Gastroesophageal sphincter (tissue), 3 donors: ENCODE measurements around the gene ACKR3.

Experiments
- EP300 ChIP-seq: sonication (generic); formaldehyde crosslinking; IDR thresholded peaks from one replicate; pipeline ENCODE4 v1.6.1; 2017; ENCODE audit warnings: antibody characterized with exemption, mild to moderate bottlenecking
- POLR2A ChIP-seq, 2 donors: fragments of 450-650 bp; IDR thresholded peaks; one replicate each; pipeline ENCODE4 v1.6.1; 2017; ENCODE audit warnings: antibody characterized with exemption in 2 of 2, mild to moderate bottlenecking in 2 of 2, moderate library complexity in 1 of 2
- POLR2AphosphoS5 ChIP-seq: sonication (generic); formaldehyde crosslinking; IDR thresholded peaks from one replicate; pipeline ENCODE4 v1.6.1; 2017; ENCODE audit warnings: antibody characterized with exemption
- TF ChIP-seq, protein P1 (sequence below), 4 experiments: fragments of 200-600 bp in 2 of 4; fragments of 450-650 bp in 2 of 4; sonication (generic) in 1 of 4; IDR thresholded peaks; one replicate each; pipeline ENCODE4 v1.5.1; 2017 to 2019; ENCODE audit warnings: antibody characterized with exemption in 4 of 4, mild to moderate bottlenecking in 2 of 4, moderate library complexity in 2 of 4

DNA sequence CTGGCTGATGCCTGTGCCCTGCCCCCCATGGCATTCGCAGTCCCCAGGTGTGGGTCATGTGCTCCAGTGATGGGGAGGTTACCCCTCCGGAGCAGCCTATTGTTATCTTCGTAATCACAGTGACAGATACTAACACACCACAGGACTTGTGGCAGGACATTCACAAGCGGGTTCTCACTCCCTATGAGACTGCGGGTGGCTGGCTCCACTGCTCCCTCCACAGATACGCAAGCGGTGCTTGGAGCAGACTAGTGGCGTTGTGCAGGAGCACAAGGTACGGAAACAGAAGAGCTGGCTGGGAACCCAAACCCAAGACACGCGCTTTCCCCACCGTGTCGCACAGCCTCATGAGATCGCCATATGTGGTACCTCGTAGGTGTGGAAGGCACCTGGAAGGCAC lies 52.2 kb downstream of the ACKR3 start:
- TF ChIP-seq, protein P1, sequence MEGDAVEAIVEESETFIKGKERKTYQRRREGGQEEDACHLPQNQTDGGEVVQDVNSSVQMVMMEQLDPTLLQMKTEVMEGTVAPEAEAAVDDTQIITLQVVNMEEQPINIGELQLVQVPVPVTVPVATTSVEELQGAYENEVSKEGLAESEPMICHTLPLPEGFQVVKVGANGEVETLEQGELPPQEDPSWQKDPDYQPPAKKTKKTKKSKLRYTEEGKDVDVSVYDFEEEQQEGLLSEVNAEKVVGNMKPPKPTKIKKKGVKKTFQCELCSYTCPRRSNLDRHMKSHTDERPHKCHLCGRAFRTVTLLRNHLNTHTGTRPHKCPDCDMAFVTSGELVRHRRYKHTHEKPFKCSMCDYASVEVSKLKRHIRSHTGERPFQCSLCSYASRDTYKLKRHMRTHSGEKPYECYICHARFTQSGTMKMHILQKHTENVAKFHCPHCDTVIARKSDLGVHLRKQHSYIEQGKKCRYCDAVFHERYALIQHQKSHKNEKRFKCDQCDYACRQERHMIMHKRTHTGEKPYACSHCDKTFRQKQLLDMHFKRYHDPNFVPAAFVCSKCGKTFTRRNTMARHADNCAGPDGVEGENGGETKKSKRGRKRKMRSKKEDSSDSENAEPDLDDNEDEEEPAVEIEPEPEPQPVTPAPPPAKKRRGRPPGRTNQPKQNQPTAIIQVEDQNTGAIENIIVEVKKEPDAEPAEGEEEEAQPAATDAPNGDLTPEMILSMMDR (IDR thresholded peaks at IDR 0.05) = no peak
- TF ChIP-seq EP300 = no peak
- no peak for TF ChIP-seq POLR2A (IDR thresholded peaks at IDR 0.05)
- no peak for TF ChIP-seq POLR2AphosphoS5
